GM13977 (cell line): ENCODE results near the gene KIF5A.
"Not testable (repeated sequence)": the region's sequence is repeated elsewhere in the genome, so short reads cannot be mapped to it uniquely, and the experiment has no call there.

ENCODE experiments used
- DNase-seq: peaks from one replicate; pipeline ENCODE4 v3.0.0; 2012; ENCODE audit warnings: low spot score
- CTCF ChIP-seq: IDR thresholded peaks from 2 replicates; pipeline ENCODE4 v1.5.1; 2012; ENCODE audit warnings: mild to moderate bottlenecking, control low read depth; ENCODE audit not compliant: insufficient read depth; ENCODE audit errors: extremely low read depth, missing control alignments
- in situ Hi-C: fragments of 300-500 bp; cut with MboI; formaldehyde crosslinking; loops from one replicate; pipeline ENCODE4 v1.12.0; 2022; ENCODE audit warnings: low sequenced_read_pairs, low pct_unique_long_range_greater_than_20kb, mixed read lengths, inconsistent platforms; ENCODE audit not compliant: unreplicated experiment

KIF5A gene

DNA sequence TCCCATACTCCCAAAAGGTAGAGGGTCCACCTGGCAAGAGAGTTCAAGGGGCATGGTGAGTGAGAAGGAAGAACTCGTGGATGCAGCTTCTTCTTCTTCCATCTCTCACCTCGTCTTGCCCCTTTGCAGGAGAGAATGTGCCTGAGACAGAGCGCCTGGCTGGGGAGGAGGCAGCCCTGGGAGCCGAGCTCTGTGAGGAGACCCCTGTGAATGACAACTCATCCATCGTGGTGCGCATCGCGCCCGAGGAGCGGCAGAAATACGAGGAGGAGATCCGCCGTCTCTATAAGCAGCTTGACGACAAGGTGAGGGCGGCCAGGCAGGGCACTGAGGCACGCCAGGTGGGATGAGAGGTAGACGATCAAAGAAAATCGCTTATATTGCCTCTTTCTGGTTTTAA, 20.0 kb downstream of the KIF5A start:
- in situ Hi-C loops = no loop called here

DNA sequence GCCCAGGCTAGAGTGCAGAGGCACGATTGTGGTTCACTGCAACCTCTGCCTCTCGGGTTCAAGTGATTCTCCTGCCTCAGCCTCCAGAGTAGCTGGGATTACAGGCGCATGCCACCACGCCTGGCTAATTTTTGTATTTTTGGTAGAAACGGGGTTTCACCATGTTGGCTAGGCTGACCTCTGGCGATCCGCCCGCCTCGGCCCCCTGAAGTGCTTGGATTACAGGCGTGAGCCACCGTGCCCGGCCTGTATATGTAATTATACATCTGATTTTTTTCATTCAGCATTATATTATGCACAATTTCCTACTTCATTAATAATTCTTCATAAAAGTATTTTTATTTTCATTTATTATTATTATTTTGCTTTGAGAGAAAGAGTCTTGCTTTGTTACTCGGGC, 20.6 kb downstream of the KIF5A start:
- in situ Hi-C loops, DNase-seq: not testable (repeated sequence)

More for the DNA sequence above, 20.0 kb downstream of the KIF5A start:
- TF ChIP-seq CTCF = no peak
- no peak for DNase-seq

- DNase-seq = no peak
- in situ Hi-C loops = no loop called here
- no peak for TF ChIP-seq CTCF
Observed at GRCh38 chr12:57571926-57572762, 22.3 kb downstream of the KIF5A start.

DNA sequence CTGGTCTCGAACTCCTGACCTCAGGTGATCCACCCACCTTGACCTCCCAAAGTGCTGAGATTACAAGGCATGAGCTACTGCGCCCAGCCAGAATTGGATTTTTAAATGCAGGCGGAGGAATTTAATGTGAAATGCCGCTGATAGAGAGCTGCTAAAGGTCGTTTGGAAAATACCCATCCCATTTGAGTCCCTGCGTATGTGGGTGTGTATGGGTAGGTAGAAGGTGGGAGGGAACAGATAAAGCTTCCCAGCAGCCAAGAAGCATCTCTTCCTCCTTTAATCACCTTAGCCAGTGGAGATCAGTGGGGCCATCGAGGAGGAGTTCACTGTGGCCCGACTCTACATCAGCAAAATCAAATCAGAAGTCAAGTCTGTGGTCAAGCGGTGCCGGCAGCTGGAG, 25.0 kb downstream of the KIF5A start:
- TF ChIP-seq CTCF = no peak
- no peak for DNase-seq
- in situ Hi-C loops = no loop called here

DNA sequence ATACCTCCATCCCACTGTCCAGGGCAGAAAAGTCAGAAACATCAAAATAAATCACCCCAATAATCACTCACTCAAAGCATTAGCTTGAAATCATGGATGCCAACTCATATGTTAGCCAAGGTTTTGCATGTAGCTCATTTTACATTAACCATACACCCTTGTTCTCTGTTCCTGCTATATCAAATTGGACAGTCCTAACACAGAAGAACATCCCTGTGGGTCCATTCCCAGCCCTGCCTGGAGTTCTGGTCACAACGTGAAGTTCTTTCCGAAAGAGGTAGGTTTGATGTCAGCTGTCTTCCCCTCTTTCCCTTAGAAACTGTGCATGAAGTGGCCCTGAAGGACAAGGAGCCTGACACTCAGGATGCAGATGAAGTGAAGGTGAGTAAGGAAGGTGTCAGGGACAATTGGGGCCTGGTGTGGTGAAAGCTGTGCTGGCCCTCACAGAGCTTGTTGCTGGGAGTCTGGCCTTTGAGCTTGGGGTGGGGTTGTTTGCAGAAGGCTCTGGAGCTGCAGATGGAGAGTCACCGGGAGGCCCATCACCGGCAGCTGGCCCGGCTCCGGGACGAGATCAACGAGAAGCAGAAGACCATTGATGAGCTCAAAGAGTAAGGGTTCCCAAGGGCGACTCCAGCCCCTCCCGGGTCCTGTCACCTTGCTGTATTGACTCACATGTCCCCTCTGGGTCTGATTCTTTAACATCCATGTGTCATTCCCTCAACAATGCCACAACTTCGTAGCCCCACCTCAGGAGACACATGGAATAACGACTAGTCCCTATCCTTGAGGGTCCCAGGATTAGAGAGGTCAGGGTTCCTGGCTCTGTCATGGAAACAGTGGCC, 26.1 kb downstream of the KIF5A start:
- no peak for DNase-seq
- in situ Hi-C loops = no loop called here
- no peak for TF ChIP-seq CTCF

DNA sequence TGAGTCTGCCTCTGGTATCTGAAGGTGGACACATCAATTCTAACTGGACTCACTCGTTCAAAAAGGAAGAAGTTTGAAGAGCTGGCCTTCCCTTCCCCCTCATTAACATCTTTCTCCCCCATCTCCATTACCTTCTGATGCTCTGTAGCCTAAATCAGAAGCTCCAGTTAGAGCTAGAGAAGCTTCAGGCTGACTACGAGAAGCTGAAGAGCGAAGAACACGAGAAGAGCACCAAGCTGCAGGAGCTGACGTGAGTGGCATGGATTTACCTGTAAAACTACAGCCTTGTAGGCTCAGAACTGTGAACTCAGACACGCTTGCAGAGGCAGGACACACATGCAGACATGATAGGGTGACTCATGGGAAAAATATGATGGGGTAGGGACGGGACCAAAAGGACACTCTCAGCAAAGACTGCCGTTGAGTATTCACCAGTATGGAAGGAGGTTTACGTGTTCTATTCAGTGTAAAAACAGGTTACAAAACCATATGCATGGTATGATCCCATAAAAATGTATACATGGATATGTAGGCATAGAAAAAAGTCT, 26.8 kb downstream of the KIF5A start:
- TF ChIP-seq CTCF = no peak
- in situ Hi-C loops = no loop called here
- DNase-seq = no peak
